ENCODE data around the gene PCK2.

GRCh38 chr14:24149302-24149969 lies 55.3 kb downstream of the PCK2 start:
- TF ChIP-seq, protein P1, sequence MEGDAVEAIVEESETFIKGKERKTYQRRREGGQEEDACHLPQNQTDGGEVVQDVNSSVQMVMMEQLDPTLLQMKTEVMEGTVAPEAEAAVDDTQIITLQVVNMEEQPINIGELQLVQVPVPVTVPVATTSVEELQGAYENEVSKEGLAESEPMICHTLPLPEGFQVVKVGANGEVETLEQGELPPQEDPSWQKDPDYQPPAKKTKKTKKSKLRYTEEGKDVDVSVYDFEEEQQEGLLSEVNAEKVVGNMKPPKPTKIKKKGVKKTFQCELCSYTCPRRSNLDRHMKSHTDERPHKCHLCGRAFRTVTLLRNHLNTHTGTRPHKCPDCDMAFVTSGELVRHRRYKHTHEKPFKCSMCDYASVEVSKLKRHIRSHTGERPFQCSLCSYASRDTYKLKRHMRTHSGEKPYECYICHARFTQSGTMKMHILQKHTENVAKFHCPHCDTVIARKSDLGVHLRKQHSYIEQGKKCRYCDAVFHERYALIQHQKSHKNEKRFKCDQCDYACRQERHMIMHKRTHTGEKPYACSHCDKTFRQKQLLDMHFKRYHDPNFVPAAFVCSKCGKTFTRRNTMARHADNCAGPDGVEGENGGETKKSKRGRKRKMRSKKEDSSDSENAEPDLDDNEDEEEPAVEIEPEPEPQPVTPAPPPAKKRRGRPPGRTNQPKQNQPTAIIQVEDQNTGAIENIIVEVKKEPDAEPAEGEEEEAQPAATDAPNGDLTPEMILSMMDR (tag by site-specific recombination; IDR thresholded peaks at IDR 0.05): no peak
- no peak for TF ChIP-seq MEIS1 (CRISPR knock-in tag; IDR thresholded peaks at IDR 0.05; ENCODE audit: borderline replicate concordance)

All from HEK293 (cell line).